A673 (cell line): ENCODE results near the gene KLC4.

Experiments
- CTCF ChIP-seq: fragments of 300-800, 200-600 bp; sonication (generic); conservative IDR thresholded peaks from 2 replicates; pipeline ENCODE4 v1.5.1; 2017; ENCODE audit warnings: low read depth, mild to moderate bottlenecking, antibody characterized with exemption, low read length, moderate library complexity, mixed read lengths
- EZH2 ChIP-seq: fragments of 200-600 bp; sonication (generic); IDR thresholded peaks from 2 replicates; pipeline ENCODE4 v1.6.1; 2017; ENCODE audit warnings: borderline replicate concordance, low read depth, mild to moderate bottlenecking, mixed read lengths, antibody characterized with exemption, low read length; ENCODE audit not compliant: poor library complexity, severe bottlenecking

GRCh38 chr6:43038727-43039126 is 20.7 kb upstream of the KLC4 start:
- no peak for TF ChIP-seq CTCF
- no peak for TF ChIP-seq EZH2
